ENCODE results near the gene MCL1.

- TF ChIP-seq CTCF (IDR thresholded peaks at IDR 0.05; ENCODE audit: low read depth, low read length, poor library complexity, severe bottlenecking) (no peak), EZH2phosphoT487 (IDR thresholded peaks at IDR 0.05; ENCODE audit: borderline replicate concordance, low read length) (no peak)
Measured at GRCh38 chr1:150529017-150529416, 50.4 kb downstream of the MCL1 start.

Data from DOHH2 (cell line).